PC-3 (cell line): ENCODE measurements around the gene LBX1. TPM values are rescaled to one million over a fixed set of nuclear protein-coding genes. Genes with fewer than 3 reads are reported as not detected.

Experiments
- ATAC-seq: fragments of 200-7000 bp; cut with Tn5 transposase; 2 replicates; pipeline ENCODE4 v1.9.1; 2020; ENCODE audit warnings: mild to moderate bottlenecking, moderate library complexity
- BruUV-seq: library from RNA; stranded (reverse); fragments of 400-500 nt; replicated peaks from 2 replicates; lab custom pipeline; 2021; lab: Mats Ljungman, UMichigan
- CTCF ChIA-PET: fragments of 300-600 bp; sonication (Branson Sonifier 250); formaldehyde crosslinking; loops from one replicate; lab custom pipeline; 2022; ENCODE audit warnings: antibody characterized with exemption; lab: Charles Lee
- POLR2A ChIA-PET: fragments of 300-600 bp; sonication (Branson Sonifier 250); formaldehyde crosslinking; loops from one replicate; lab custom pipeline; 2022; ENCODE audit warnings: antibody characterized with exemption; ENCODE audit not compliant: unreplicated experiment; lab: Charles Lee
- DNase-seq: peaks from one replicate; pipeline ENCODE4 v3.0.0-alpha.2; 2015
- H2AFZ ChIP-seq: fragments of 300-600 bp; sonication (generic); 2 replicates; pipeline ENCODE4 v1.6.0; 2016; ENCODE audit warnings: antibody characterized with exemption, low read length
- H3F3A ChIP-seq: fragments of 300-600 bp; sonication (generic); one replicate; pipeline ENCODE4 v1.6.0; 2017; ENCODE audit warnings: antibody characterized with exemption, low read length, control low read depth, mild to moderate bottlenecking; ENCODE audit not compliant: unreplicated experiment
- H3K27ac ChIP-seq: fragments of 300-600 bp; sonication (generic); 2 replicates; pipeline ENCODE4 v1.5.1; 2016; ENCODE audit warnings: mild to moderate bottlenecking, low read length
- H3K27me3 ChIP-seq: fragments of 300-600 bp; sonication (generic); 2 replicates; pipeline ENCODE4 v1.6.1; 2016; ENCODE audit warnings: low read length, mixed read lengths
- H3K36me3 ChIP-seq: fragments of 300-600 bp; sonication (generic); 2 replicates; pipeline ENCODE4 v1.6.1; 2016; ENCODE audit warnings: low read depth, mixed run types, low read length, mixed read lengths
- H3K4me1 ChIP-seq: fragments of 300-600 bp; sonication (generic); 2 replicates; pipeline ENCODE4 v1.5.1; 2016; ENCODE audit warnings: low read length; ENCODE audit not compliant: insufficient read depth
- H3K4me2 ChIP-seq: fragments of 300-600 bp; sonication (generic); 2 replicates; pipeline ENCODE4 v1.6.0; 2016; ENCODE audit warnings: low read length
- H3K4me3 ChIP-seq: fragments of 300-600 bp; sonication (generic); 2 replicates; pipeline ENCODE4 v1.5.1; 2016; ENCODE audit warnings: mild to moderate bottlenecking, low read length, mixed read lengths
- H3K79me2 ChIP-seq: fragments of 300-600 bp; sonication (generic); 2 replicates; pipeline ENCODE4 v1.6.1; 2017; ENCODE audit warnings: low read length, mixed read lengths
- H3K9ac ChIP-seq: fragments of 300-600 bp; sonication (generic); 2 replicates; pipeline ENCODE4 v1.6.0; 2016; ENCODE audit warnings: mild to moderate bottlenecking, low read length
- H3K9me2 ChIP-seq: fragments of 300-600 bp; sonication (generic); replicated peaks from 2 replicates; pipeline ENCODE4 v1.6.1; 2016; ENCODE audit warnings: mixed run types, low read length, mixed read lengths
- H3K9me3 ChIP-seq: fragments of 300-600 bp; sonication (generic); 2 replicates; pipeline ENCODE4 v1.6.1; 2016; ENCODE audit warnings: low read length, mixed read lengths
- H4K20me1 ChIP-seq: fragments of 300-600 bp; sonication (generic); 2 replicates; pipeline ENCODE4 v1.6.1; 2016; ENCODE audit warnings: low read length, mixed read lengths
- EZH2 ChIP-seq: fragments of 300-600 bp; sonication (generic); IDR thresholded peaks from one replicate; pipeline ENCODE4 v1.6.1; 2017; ENCODE audit warnings: antibody characterized with exemption, mild to moderate bottlenecking, low read length; ENCODE audit not compliant: unreplicated experiment
- EZH2phosphoT487 ChIP-seq: fragments of 300-600 bp; sonication (generic); IDR thresholded peaks from 2 replicates; pipeline ENCODE4 v1.6.1; 2018; ENCODE audit warnings: mild to moderate bottlenecking, antibody characterized with exemption, low read length, borderline replicate concordance
- intact Hi-C: fragments of 100-400 bp; cut with micrococcal nuclease; formaldehyde crosslinking; loops from 2 replicates; pipeline ENCODE4 v1.9.0; 2023
- total RNA-seq: library from RNA; depleted of rRNA; stranded (reverse); fragments of >200 nt; gene quantifications from 2 replicates; pipeline ENCODE4 v1.2.3, GENCODE V29; 2014
- TF ChIP-seq, protein P1 (sequence below): fragments of 300-600 bp; sonication (generic); conservative IDR thresholded peaks from 2 replicates; pipeline ENCODE4 v1.5.1; 2017; ENCODE audit warnings: antibody characterized with exemption, low read depth, mild to moderate bottlenecking, low read length

The LBX1 gene
- total RNA-seq, 1 experiment from 2014 or later, result not detected

DNA sequence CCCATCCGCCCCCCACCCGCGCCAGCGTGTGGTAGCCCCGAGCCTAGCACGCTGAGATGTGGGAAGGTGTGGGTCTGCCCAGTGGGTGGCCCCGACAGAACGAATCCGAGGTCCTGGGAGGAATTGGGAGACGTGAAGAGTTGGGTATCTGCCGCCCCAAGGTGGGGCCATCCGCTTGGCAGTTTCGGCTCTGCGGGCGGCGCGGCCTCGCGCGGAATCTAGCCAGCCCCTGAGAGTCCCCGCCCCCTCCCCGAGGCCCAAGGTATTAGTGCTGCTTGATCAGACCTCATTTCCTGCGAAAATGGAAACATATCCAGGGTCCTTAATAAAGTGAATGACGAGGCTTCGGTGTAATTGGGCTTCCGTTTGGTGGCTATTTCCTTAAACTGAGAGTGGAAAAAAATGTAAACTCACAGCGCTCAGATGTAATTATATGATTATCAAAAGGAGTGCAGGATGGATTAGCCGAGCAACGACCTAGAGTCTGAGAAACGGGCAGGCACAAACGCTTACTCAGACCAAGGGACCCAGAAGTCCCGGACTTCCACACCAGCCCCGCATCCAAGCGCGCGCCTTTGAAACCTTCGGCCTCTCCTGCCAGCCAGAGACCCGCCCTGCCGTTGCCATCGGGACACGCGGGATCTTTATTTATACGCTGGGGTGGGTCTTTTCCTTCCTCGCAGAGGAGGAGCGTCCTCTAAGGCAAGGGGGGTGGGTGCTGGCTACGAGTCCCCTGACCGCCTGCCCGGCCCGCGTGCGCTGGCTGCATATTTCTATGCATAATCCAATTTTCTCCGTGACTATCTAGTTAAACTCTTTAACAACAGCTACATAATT is 12.8 kb downstream of the LBX1 start:
- Histone ChIP-seq H4K20me1 (no peaks in the 10 kb centered on the region), H3K27ac (no peak overlapping the region), H3F3A (no peaks in the 10 kb centered on the region), H3K4me3 (no peak overlapping the region), H3K9me3 (no peaks in the 10 kb centered on the region), H2AFZ (no peak overlapping the region), H3K9ac (no peak overlapping the region), H3K36me3 (no peaks in the 10 kb centered on the region), H3K9me2 (no peaks in the 10 kb centered on the region), H3K79me2 (no peaks in the 10 kb centered on the region), H3K4me2 (peak overlapping the region; percentile 70; the same call in 1 of the 2 replicates), H3K4me1 (peaks cover 10% of the 10 kb centered on the region), H3K27me3 (peaks cover 76% of the 10 kb centered on the region)
- no TSS peak for BruUV-seq
- ATAC-seq (no peak), DNase-seq (no peak)
- ChIA-PET CTCF (no interaction called here), POLR2A (no interaction called here)
- intact Hi-C loops, result no loop called here
- TF ChIP-seq EZH2 (no peak), EZH2phosphoT487 (peak; percentile 12; the same call in 1 of the 2 replicates)
- TF ChIP-seq, protein P1, sequence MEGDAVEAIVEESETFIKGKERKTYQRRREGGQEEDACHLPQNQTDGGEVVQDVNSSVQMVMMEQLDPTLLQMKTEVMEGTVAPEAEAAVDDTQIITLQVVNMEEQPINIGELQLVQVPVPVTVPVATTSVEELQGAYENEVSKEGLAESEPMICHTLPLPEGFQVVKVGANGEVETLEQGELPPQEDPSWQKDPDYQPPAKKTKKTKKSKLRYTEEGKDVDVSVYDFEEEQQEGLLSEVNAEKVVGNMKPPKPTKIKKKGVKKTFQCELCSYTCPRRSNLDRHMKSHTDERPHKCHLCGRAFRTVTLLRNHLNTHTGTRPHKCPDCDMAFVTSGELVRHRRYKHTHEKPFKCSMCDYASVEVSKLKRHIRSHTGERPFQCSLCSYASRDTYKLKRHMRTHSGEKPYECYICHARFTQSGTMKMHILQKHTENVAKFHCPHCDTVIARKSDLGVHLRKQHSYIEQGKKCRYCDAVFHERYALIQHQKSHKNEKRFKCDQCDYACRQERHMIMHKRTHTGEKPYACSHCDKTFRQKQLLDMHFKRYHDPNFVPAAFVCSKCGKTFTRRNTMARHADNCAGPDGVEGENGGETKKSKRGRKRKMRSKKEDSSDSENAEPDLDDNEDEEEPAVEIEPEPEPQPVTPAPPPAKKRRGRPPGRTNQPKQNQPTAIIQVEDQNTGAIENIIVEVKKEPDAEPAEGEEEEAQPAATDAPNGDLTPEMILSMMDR, result no peak

DNA sequence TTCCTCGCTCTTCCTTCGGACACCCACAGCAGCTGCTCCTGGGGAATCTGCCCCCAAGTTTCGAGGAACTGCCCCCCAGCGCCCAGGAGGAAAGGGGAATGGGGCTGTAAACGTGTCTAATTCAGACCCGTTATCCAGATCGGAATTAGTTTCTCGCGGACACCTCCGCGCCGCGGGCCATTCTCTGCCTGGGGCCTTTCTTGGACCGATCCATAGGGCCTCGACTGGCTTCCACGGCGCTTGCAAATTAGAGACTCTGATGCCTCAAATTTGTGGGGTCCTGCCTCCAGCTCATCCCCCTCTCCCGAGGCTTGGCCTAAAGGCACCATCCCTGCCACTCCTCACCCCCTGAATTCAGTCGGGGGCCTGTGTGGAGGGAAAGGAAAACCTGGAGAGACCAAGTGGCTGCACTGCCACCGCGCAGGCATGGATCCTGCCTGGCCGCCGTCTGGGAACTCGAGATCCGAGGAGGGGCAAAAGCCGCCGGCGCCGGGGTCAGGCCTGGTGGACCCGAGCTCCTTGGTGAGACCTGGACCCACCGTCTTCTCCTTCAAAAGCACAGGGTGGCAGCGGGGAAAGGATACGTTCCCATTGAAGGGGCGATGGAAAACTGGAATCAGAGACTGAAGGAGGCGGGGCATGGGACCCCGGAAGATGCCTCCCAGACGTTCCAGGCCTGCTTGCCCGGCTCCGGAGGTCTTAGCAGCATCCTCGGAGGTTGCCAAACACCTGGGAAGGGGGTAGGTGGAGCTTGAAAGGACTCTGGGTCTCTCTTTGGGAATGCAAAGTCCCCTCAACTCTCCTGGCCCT is 13.7 kb downstream of the LBX1 start:
- no peaks in the 10 kb centered on the region for H3F3A ChIP-seq
- H3K27me3 ChIP-seq, result peaks cover 72% of the 10 kb centered on the region
- no peak overlapping the region for H2AFZ ChIP-seq
- no peak overlapping the region for H3K4me2 ChIP-seq
- H3K9me2 ChIP-seq, result no peaks in the 10 kb centered on the region
- CTCF ChIA-PET, result no interaction called here
- H3K4me1 ChIP-seq, result peaks cover 10% of the 10 kb centered on the region
- DNase-seq, result no peak
- H3K9me3 ChIP-seq, result no peaks in the 10 kb centered on the region
- no peak overlapping the region for H3K9ac ChIP-seq
- no peak overlapping the region for H3K4me3 ChIP-seq
- intact Hi-C loops, result no loop called here
- no peaks in the 10 kb centered on the region for H3K36me3 ChIP-seq
- no peak overlapping the region for H3K27ac ChIP-seq
- H3K79me2 ChIP-seq, result no peaks in the 10 kb centered on the region
- no TSS peak for BruUV-seq
- POLR2A ChIA-PET, result no interaction called here
- no peaks in the 10 kb centered on the region for H4K20me1 ChIP-seq
- no peak for ATAC-seq
- TF ChIP-seq, protein P1, result no peak
- TF ChIP-seq EZH2 (no peak), EZH2phosphoT487 (no peak)
